Measurements from ENCODE around the gene RPS25. TPM values are rescaled to one million over a fixed set of nuclear protein-coding genes. Genes with fewer than 3 reads are reported as not detected.

RPS25 gene
- total RNA-seq, 1 experiment from 2014 or later = 1,083 TPM

DNA sequence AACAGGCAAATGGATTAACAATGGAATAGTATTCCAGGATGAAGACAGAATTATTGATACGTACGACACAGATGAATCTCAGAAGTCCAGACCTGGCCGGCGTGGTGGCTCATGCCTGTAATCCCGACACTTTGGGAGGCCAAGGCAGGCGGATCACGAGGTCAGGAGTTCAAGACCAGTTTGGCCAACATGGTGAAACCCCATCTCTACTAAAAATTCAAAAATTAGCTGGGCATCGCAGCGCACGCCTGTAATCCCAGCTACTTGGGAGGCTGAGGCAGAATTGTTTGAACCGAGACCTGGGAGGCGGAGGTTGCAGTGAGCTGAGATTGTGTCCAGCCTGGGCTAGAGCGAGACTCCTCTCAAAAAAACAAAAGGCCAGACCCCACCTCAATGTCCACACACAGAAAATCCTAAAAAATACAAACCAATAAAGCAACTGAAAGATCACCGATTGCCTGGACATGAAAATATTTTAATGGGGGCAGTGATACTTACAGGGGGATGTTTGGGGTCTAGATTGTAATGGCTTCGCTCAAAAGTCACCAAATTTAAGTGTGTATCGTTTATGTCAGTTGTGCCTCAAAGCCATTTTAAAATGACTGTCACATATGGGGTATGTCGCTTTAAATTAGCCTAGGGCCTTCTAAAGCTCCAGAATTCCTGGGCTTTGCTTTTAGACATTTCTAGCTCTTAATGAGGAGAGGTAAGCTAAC is 3.8 kb downstream of the RPS25 start:
- intact Hi-C loops (cut with micrococcal nuclease; ENCODE audit: unreplicated experiment) (no loop called here), in situ Hi-C loops (cut with HindIII; ENCODE audit: low pct_unique_long_range_greater_than_20kb, low sequenced_read_pairs) (no loop called here)
- CTCF ChIA-PET = no interaction called here
- H3K4me1 ChIP-seq (ENCODE audit: control insufficient read depth, insufficient read depth, low read length) = peaks cover 14% of the 10 kb centered on the region
- H3K36me3 ChIP-seq (ENCODE audit: control insufficient read depth, insufficient read depth, low read length) = peaks cover 26% of the 10 kb centered on the region
- no peak for ATAC-seq
- H3K27ac ChIP-seq (ENCODE audit: low read length) = no peak overlapping the region
- no peak for TF ChIP-seq TCF7L2 (IDR thresholded peaks at IDR 0.05; ENCODE audit: low read depth, low read length)
- TF ChIP-seq POLR2AphosphoS5 (IDR thresholded peaks at IDR 0.05; ENCODE audit: low read depth, low read length) = peak; percentile 61; the same call in 1 of the 2 replicates
- POLR2A ChIA-PET = no interaction called here
- H3K9me3 ChIP-seq (ENCODE audit: control insufficient read depth, insufficient read depth, low read depth, low read length) = no peaks in the 10 kb centered on the region
- BruUV-seq (replicated peaks) = no TSS peak
- no peaks in the 10 kb centered on the region for H3K27me3 ChIP-seq (ENCODE audit: control insufficient read depth, insufficient read depth, low read length)
- no peak for DNase-seq (ENCODE audit: low read depth, low spot score)
- no peak overlapping the region for H3K4me3 ChIP-seq (ENCODE audit: low read depth in 2 of 2, low read length in 2 of 2)

DNA sequence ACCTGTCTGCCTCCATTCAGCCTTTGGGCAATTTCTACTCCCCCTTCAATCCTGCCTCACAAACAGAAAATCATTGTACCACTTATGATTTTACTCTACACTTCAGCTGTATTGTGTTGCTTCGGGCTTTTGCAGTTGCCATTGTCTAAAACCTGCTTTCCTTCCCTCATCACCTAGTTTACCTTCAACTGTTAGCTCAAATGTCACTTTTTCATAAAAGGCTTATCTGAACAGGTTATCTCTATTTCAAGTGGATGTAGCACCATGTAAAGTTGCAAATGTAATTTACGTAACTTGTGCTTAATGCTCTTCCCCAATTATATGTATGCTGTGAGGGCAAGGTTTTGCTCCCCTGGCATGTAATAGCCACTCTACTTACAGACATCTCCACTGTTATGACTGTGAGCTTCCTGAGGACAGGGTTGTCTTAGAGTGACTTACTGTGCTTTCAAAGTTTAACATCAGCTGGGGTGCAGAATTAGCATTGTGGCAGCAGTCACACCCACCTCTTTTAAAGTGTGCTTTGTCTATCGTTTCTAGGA is 5.4 kb downstream of the RPS25 start:
- DNase-seq (ENCODE audit: low read depth, low spot score) = no peak
- CTCF ChIA-PET = no interaction called here
- H3K4me1 ChIP-seq (ENCODE audit: control insufficient read depth, insufficient read depth, low read length) = peaks cover 14% of the 10 kb centered on the region
- no peaks in the 10 kb centered on the region for H3K9me3 ChIP-seq (ENCODE audit: control insufficient read depth, insufficient read depth, low read depth, low read length)
- H3K27me3 ChIP-seq (ENCODE audit: control insufficient read depth, insufficient read depth, low read length) = no peaks in the 10 kb centered on the region
- POLR2A ChIA-PET = interaction anchor here (0.6 kb wide), 1 partner anchor 8 kb away, joined by 4 read pairs; no protein-coding TSS in a partner anchor
- ATAC-seq = no peak
- intact Hi-C loops (cut with micrococcal nuclease; ENCODE audit: unreplicated experiment) (no loop called here), in situ Hi-C loops (cut with HindIII; ENCODE audit: low pct_unique_long_range_greater_than_20kb, low sequenced_read_pairs) (no loop called here)
- H3K36me3 ChIP-seq (ENCODE audit: control insufficient read depth, insufficient read depth, low read length) = peaks cover 24% of the 10 kb centered on the region
- H3K4me3 ChIP-seq (ENCODE audit: low read depth in 2 of 2, low read length in 2 of 2) = no peak overlapping the region
- no peak overlapping the region; the same call in 1 of the 2 replicates for H3K27ac ChIP-seq (ENCODE audit: low read length)
- TF ChIP-seq TCF7L2 (IDR thresholded peaks at IDR 0.05; ENCODE audit: low read depth, low read length) = no peak
- no peak; the same call in 1 of the 2 replicates for TF ChIP-seq POLR2AphosphoS5 (IDR thresholded peaks at IDR 0.05; ENCODE audit: low read depth, low read length)
- TF ChIP-seq SIN3A (IDR thresholded peaks at IDR 0.05; ENCODE audit: borderline replicate concordance, insufficient read depth, low read depth, low read length) = no peak
- TF ChIP-seq, protein P1, sequence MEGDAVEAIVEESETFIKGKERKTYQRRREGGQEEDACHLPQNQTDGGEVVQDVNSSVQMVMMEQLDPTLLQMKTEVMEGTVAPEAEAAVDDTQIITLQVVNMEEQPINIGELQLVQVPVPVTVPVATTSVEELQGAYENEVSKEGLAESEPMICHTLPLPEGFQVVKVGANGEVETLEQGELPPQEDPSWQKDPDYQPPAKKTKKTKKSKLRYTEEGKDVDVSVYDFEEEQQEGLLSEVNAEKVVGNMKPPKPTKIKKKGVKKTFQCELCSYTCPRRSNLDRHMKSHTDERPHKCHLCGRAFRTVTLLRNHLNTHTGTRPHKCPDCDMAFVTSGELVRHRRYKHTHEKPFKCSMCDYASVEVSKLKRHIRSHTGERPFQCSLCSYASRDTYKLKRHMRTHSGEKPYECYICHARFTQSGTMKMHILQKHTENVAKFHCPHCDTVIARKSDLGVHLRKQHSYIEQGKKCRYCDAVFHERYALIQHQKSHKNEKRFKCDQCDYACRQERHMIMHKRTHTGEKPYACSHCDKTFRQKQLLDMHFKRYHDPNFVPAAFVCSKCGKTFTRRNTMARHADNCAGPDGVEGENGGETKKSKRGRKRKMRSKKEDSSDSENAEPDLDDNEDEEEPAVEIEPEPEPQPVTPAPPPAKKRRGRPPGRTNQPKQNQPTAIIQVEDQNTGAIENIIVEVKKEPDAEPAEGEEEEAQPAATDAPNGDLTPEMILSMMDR (IDR thresholded peaks at IDR 0.05) = no peak
- TF ChIP-seq, protein P2, sequence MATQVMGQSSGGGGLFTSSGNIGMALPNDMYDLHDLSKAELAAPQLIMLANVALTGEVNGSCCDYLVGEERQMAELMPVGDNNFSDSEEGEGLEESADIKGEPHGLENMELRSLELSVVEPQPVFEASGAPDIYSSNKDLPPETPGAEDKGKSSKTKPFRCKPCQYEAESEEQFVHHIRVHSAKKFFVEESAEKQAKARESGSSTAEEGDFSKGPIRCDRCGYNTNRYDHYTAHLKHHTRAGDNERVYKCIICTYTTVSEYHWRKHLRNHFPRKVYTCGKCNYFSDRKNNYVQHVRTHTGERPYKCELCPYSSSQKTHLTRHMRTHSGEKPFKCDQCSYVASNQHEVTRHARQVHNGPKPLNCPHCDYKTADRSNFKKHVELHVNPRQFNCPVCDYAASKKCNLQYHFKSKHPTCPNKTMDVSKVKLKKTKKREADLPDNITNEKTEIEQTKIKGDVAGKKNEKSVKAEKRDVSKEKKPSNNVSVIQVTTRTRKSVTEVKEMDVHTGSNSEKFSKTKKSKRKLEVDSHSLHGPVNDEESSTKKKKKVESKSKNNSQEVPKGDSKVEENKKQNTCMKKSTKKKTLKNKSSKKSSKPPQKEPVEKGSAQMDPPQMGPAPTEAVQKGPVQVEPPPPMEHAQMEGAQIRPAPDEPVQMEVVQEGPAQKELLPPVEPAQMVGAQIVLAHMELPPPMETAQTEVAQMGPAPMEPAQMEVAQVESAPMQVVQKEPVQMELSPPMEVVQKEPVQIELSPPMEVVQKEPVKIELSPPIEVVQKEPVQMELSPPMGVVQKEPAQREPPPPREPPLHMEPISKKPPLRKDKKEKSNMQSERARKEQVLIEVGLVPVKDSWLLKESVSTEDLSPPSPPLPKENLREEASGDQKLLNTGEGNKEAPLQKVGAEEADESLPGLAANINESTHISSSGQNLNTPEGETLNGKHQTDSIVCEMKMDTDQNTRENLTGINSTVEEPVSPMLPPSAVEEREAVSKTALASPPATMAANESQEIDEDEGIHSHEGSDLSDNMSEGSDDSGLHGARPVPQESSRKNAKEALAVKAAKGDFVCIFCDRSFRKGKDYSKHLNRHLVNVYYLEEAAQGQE (IDR thresholded peaks at IDR 0.05; ENCODE audit: insufficient read depth in 1 of 2, low read depth in 2 of 2, low read length in 1 of 2) = no peak
- no TSS peak for BruUV-seq (replicated peaks)

All from Panc1 (cell line).